Measurements from ENCODE around the gene LAMB4.
A peak's percentile ranks its signal among the peaks of the same experiment; 100 is the strongest.
"Not testable (repeated sequence)": the region's sequence is repeated elsewhere in the genome, so short reads cannot be mapped to it uniquely, and the experiment has no call there.

The LAMB4 gene

DNA sequence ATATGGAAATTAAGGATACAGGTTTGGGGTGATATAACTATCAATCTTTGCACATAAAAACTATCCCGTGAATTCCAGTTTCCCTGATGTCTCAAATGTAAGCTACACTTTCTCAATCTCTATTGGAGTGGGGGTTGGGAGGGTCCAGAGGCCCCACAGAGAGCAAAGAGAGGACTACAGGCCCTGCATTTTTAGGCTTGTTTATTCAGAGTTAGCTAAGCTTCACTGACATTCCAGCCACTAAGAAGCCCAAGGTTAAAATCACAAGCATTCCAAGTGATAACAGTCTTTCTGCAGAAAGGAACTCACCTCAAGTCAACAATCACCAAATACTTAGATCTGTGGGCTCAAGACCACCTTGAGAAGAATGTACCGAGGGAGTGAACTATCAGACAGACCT lies 95.6 kb downstream of the LAMB4 start:
- TF ChIP-seq, protein P1, sequence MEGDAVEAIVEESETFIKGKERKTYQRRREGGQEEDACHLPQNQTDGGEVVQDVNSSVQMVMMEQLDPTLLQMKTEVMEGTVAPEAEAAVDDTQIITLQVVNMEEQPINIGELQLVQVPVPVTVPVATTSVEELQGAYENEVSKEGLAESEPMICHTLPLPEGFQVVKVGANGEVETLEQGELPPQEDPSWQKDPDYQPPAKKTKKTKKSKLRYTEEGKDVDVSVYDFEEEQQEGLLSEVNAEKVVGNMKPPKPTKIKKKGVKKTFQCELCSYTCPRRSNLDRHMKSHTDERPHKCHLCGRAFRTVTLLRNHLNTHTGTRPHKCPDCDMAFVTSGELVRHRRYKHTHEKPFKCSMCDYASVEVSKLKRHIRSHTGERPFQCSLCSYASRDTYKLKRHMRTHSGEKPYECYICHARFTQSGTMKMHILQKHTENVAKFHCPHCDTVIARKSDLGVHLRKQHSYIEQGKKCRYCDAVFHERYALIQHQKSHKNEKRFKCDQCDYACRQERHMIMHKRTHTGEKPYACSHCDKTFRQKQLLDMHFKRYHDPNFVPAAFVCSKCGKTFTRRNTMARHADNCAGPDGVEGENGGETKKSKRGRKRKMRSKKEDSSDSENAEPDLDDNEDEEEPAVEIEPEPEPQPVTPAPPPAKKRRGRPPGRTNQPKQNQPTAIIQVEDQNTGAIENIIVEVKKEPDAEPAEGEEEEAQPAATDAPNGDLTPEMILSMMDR (conservative IDR thresholded peaks at IDR 0.05) = no peak
- TF ChIP-seq ZFX (IDR thresholded peaks at IDR 0.05) = no peak
- no peak overlapping the region for H3K27ac ChIP-seq

DNA sequence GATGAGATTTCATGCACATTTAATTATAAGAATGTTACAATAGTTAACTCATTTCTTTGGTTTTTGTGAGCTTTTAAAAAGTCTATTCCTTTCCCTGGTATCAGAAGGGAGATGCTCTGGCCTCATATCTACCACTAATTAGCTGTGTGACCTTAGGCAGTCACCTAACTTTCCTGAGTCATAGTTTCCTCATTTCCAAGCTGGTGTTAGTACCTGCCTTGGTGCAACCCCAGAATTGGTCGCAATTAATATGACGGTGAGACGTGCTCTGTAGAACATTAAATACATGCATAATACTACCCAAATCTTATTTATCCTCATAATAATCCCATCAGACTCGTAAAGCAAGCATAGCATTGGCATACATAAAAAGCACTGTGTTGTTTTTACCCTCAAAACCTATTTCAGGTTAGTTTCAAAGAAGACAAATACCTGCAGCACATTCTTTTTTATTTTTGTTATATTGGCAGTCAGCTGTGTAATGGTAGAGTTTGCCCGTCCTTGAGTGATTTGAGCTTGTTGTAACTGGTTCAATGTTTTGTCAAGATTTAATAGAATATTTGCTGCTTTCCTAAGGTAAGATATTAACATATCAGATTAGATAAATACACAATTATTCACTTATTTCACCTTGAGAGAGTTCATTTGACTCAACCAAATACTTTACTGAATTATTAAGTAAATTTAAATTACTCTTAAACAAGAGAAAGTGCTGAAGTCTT lies 96.2 kb downstream of the LAMB4 start:
- H3K27ac ChIP-seq = no peak overlapping the region
- no peak for TF ChIP-seq ZFX (IDR thresholded peaks at IDR 0.05)
- TF ChIP-seq, protein P1 (conservative IDR thresholded peaks at IDR 0.05) = no peak

DNA sequence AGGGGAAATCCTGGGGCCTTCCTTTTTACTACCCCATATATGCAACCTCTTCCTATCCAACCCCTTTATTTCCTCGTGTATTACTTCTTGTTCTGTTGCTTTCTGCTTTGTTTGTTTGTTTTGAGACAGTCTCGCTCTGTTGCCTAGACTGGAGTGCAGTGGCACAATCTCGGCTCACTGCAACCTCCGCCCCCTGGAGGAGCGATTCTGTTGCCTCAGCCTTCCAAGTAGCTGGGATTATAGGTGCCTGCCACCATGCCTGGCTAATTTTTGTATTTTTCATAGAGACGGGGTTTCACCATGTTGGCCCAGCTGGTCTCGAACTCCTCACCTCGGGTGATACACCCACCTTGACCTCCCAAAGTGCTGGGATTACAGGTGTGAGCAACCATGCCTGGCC lies 96.9 kb downstream of the LAMB4 start:
- not testable (repeated sequence) for H3K27ac ChIP-seq

DNA sequence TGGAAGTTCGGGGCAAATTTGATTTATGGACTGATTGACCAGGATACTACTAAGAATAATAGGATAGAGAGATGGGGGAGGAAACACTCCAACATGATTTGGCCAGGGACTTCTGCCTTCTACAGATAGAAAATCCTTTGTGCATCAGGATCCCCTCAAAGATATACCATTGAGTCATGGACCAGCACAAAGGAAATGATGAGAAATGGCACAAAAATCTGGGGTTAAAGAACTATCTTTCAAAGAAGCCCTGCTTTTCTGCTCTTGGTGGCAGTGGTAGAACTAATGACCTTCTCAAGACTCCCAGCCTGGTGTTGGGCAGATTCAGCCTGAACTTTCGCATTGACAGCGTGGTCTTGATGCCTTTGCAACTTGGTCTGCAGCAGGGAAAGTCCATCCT lies 99.6 kb downstream of the LAMB4 start:
- TF ChIP-seq ZFX (IDR thresholded peaks at IDR 0.05) = no peak
- TF ChIP-seq, protein P1 (conservative IDR thresholded peaks at IDR 0.05) = no peak
- H3K27ac ChIP-seq = no peak overlapping the region

DNA sequence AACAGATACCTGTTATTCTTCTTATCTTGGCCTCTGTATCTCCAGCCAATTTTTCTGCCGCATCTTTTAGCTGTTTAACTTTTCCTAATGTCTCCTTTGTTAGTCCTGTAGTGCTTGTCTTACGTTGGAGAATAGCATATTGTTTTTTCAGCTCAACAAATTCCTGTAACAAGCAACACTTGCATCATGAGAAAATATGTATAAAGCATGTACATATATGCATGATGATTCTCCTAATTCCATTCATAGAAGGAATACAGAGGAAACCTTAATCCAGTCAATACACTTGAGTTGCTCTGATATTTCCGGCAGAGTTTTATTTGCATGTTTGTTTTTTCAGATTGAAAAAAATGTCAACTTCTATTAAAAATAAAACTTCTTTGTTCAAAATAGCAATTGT lies 101.1 kb downstream of the LAMB4 start:
- H3K27ac ChIP-seq = no peak overlapping the region
- TF ChIP-seq ZFX (IDR thresholded peaks at IDR 0.05) = no peak
- TF ChIP-seq, protein P1 (conservative IDR thresholded peaks at IDR 0.05) = no peak

DNA sequence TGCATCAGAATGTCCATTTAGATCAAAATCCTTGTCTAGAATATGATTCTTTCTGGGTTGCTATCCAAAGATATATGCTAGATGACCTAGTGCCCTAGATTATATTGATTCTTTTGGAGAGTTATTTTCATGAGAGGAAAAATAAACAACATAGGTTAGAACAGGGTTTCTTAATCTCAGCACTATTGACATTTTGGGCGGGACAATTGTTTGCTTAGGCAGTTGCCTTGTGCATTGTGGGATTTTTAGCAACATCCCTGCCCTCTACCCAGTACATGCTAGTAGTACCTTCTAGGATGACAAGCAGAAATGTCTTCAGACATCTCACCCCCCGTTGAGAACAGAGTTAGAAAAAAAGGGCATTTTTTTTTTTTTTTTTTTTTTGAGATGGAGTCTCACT lies 102.0 kb downstream of the LAMB4 start:
- TF ChIP-seq, protein P1 (conservative IDR thresholded peaks at IDR 0.05) = no peak
- peak overlapping the region; percentile 52 for H3K27ac ChIP-seq

DNA sequence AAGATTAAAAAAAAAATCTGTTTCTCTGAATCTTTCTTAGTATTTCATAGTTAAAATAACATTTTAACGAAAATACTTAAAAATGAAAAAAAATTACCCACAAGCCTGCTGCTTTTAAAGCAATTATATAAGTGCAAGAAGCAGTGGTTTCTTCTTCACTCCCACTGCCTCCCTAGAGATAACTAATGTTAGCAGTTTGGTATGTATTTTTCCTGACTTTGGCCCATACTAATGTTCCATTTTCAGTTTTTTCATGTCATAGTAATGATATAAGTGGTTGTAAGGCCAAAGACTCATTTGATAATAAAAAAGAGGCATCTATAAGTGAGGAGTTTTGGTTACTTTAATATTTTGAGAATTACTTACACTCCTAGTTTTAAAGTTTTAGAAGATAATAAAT lies 102.9 kb downstream of the LAMB4 start:
- TF ChIP-seq, protein P1 (conservative IDR thresholded peaks at IDR 0.05) = no peak
- TF ChIP-seq ZFX (IDR thresholded peaks at IDR 0.05) = no peak
- peak overlapping the region; percentile 52; the same call in 1 of the 2 replicates for H3K27ac ChIP-seq

DNA sequence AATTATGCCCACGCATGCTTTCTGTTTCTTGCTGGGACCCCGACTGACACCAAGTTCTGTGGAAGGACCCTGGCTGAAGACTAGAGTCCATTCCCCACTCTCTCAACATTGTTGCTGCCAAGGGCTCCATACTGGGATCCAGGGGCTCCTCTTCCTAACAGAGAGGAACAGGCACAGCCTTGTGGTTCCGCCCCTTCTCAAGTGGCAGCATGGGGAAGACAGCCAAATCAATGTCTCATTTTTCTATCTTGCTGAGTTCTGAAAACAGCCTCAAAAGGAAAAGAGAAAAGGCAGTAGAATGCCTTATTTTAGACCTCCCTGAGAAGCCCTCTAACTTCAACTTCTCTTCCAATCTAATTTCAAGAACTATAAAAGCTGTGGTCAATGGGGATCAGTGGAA lies 103.5 kb downstream of the LAMB4 start:
- H3K27ac ChIP-seq = no peak overlapping the region
- TF ChIP-seq ZFX (IDR thresholded peaks at IDR 0.05) = no peak
- TF ChIP-seq, protein P1 (conservative IDR thresholded peaks at IDR 0.05) = no peak

Measured in C4-2B (cell line).